AG10803 (cell line): ENCODE measurements around the gene SYT2.

Experiments used
- DNase-seq: peaks from one replicate; pipeline ENCODE4 v3.0.0; 2010; ENCODE audit warnings: low read depth
- H3K4me3 ChIP-seq: 2 replicates; pipeline ENCODE4 v1.5.1; 2011; ENCODE audit warnings: mild to moderate bottlenecking, low read length, control low read depth
- TF ChIP-seq, protein P1 (sequence below): conservative IDR thresholded peaks from 2 replicates; pipeline ENCODE4 v1.5.1; 2011; ENCODE audit warnings: mild to moderate bottlenecking, low read length, control low read depth, inconsistent platforms

SYT2 gene

GRCh38 chr1:202662081-202662480 lies 48.2 kb downstream of the SYT2 start:
- DNase-seq = no peak
- no peak overlapping the region for H3K4me3 ChIP-seq
- TF ChIP-seq, protein P1, sequence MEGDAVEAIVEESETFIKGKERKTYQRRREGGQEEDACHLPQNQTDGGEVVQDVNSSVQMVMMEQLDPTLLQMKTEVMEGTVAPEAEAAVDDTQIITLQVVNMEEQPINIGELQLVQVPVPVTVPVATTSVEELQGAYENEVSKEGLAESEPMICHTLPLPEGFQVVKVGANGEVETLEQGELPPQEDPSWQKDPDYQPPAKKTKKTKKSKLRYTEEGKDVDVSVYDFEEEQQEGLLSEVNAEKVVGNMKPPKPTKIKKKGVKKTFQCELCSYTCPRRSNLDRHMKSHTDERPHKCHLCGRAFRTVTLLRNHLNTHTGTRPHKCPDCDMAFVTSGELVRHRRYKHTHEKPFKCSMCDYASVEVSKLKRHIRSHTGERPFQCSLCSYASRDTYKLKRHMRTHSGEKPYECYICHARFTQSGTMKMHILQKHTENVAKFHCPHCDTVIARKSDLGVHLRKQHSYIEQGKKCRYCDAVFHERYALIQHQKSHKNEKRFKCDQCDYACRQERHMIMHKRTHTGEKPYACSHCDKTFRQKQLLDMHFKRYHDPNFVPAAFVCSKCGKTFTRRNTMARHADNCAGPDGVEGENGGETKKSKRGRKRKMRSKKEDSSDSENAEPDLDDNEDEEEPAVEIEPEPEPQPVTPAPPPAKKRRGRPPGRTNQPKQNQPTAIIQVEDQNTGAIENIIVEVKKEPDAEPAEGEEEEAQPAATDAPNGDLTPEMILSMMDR = no peak

- TF ChIP-seq, protein P1 = peak; percentile 20
- H3K4me3 ChIP-seq = no peak overlapping the region
- DNase-seq = no peak
Measured at GRCh38 chr1:202661136-202661845, 49.0 kb downstream of the SYT2 start.

GRCh38 chr1:202659974-202660373 lies 50.3 kb downstream of the SYT2 start:
- H3K4me3 ChIP-seq = no peak overlapping the region
- TF ChIP-seq, protein P1 = no peak
- DNase-seq = no peak

GRCh38 chr1:202659541-202659940 lies 50.7 kb downstream of the SYT2 start:
- H3K4me3 ChIP-seq = no peak overlapping the region
- TF ChIP-seq, protein P1 = no peak
- no peak for DNase-seq

DNA sequence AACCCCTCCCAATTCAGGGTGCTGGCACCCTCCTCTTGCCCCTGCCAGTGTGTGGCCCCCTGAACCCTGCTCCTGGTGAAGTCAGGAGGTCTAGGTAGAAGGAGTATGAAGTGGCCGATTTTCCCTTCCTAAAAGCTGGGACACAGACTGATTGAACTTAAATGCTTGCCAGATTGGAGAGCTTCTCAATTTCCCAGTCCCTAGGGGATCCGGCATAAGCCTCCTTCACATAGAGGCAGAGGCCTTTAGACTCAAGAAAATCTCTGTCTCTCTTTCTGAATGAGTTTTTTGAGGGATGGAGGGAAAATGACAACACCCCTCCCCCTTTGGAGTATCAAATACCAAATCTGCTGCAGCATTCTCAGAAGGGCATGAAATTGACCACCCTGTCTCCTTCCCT lies 51.5 kb downstream of the SYT2 start:
- H3K4me3 ChIP-seq = no peak overlapping the region
- no peak for DNase-seq
- TF ChIP-seq, protein P1 = no peak

GRCh38 chr1:202658251-202658759 lies 51.9 kb downstream of the SYT2 start:
- no peak overlapping the region for H3K4me3 ChIP-seq
- no peak for DNase-seq
- TF ChIP-seq, protein P1 = no peak

GRCh38 chr1:202656951-202657646 lies 53.2 kb downstream of the SYT2 start:
- no peak overlapping the region for H3K4me3 ChIP-seq
- TF ChIP-seq, protein P1 = peak; percentile 27
- peak; percentile 10 for DNase-seq
